Upper lobe of right lung (tissue), 1 donor: ENCODE measurements around the gene CHDH. TPM values are rescaled to one million over a fixed set of nuclear protein-coding genes. Genes with fewer than 3 reads are reported as not detected.

Source experiments
- ATAC-seq: fragments of 200-7000 bp; cut with Tn5 transposase; one replicate; pipeline ENCODE4 v1.9.1; 2020; ENCODE audit warnings: mild to moderate bottlenecking, moderate library complexity
- DNase-seq: peaks from one replicate; pipeline ENCODE4 v3.0.0-alpha.2; 2020
- H3K27ac ChIP-seq: fragments of 200-600 bp; one replicate; pipeline ENCODE4 v1.8.0; 2022
- H3K27me3 ChIP-seq: fragments of 200-600 bp; one replicate; pipeline ENCODE4 v1.8.0; 2022; ENCODE audit warnings: mild to moderate bottlenecking
- H3K36me3 ChIP-seq: fragments of 200-600 bp; one replicate; pipeline ENCODE4 v1.8.0; 2022
- H3K4me1 ChIP-seq: fragments of 200-600 bp; one replicate; pipeline ENCODE4 v1.8.0; 2022
- H3K4me3 ChIP-seq: fragments of 200-600 bp; one replicate; pipeline ENCODE4 v1.8.0; 2022; ENCODE audit warnings: mild to moderate bottlenecking
- H3K9me3 ChIP-seq: fragments of 200-600 bp; one replicate; pipeline ENCODE4 v1.8.0; 2022
- CTCF ChIP-seq: fragments of 200-600 bp; IDR thresholded peaks from one replicate; pipeline ENCODE4 v1.8.0; 2022; ENCODE audit warnings: antibody characterized with exemption
- intact Hi-C: fragments of 100-400 bp; cut with DNase I; formaldehyde crosslinking; loops from one replicate; pipeline ENCODE4 v1.11.0; 2022
- total RNA-seq: library from RNA; stranded (reverse); fragmentation: NEBNext Ultra II Directional; extraction: Animal tissue kit (Norgen Biotek cat#: 25700); gene quantifications from one replicate; pipeline ENCODE4 v1.2.1, GENCODE V29; 2021
- donor health status: DM: no; HTN: yes; CAD: no; lungs with severe emphysema.

CHDH gene
- total RNA-seq, 1 donor from 2014 or later = 10.9 TPM

GRCh38 chr3:53888232-53888631, 42.0 kb upstream of the CHDH start:
- no peak for DNase-seq
- no peak overlapping the region for H3K27ac ChIP-seq
- H3K4me1 ChIP-seq = peaks cover 26% of the 10 kb centered on the region
- H3K36me3 ChIP-seq = peaks cover 29% of the 10 kb centered on the region
- H3K9me3 ChIP-seq = no peaks in the 10 kb centered on the region
- intact Hi-C loops = no loop called here
- no peak for TF ChIP-seq CTCF
- H3K4me3 ChIP-seq = no peak overlapping the region
- no peaks in the 10 kb centered on the region for H3K27me3 ChIP-seq
- no peak for ATAC-seq

GRCh38 chr3:53887446-53887845, 41.2 kb upstream of the CHDH start:
- peaks cover 23% of the 10 kb centered on the region for H3K4me1 ChIP-seq
- intact Hi-C loops = no loop called here
- TF ChIP-seq CTCF = no peak
- no peak overlapping the region for H3K4me3 ChIP-seq
- DNase-seq = no peak
- peaks cover 29% of the 10 kb centered on the region for H3K36me3 ChIP-seq
- H3K27me3 ChIP-seq = no peaks in the 10 kb centered on the region
- no peak for ATAC-seq
- no peak overlapping the region for H3K27ac ChIP-seq
- no peaks in the 10 kb centered on the region for H3K9me3 ChIP-seq

- H3K9me3 ChIP-seq = no peaks in the 10 kb centered on the region
- DNase-seq (no peak), ATAC-seq (no peak)
- intact Hi-C loops = no loop called here
- H3K4me1 ChIP-seq = peaks cover 22% of the 10 kb centered on the region
- no peak for TF ChIP-seq CTCF
- no peaks in the 10 kb centered on the region for H3K27me3 ChIP-seq
- H3K27ac ChIP-seq = no peak overlapping the region
- H3K4me3 ChIP-seq = no peak overlapping the region
- peaks cover 29% of the 10 kb centered on the region for H3K36me3 ChIP-seq
Measured at GRCh38 chr3:53885239-53885638, 39.0 kb upstream of the CHDH start.

- DNase-seq = no peak
- no peaks in the 10 kb centered on the region for H3K9me3 ChIP-seq
- intact Hi-C loops = no loop called here
- no peaks in the 10 kb centered on the region for H3K27me3 ChIP-seq
- H3K36me3 ChIP-seq = peaks cover 32% of the 10 kb centered on the region
- H3K4me1 ChIP-seq = peaks cover 17% of the 10 kb centered on the region
- H3K4me3 ChIP-seq = no peak overlapping the region
- TF ChIP-seq CTCF = no peak
- no peak for ATAC-seq
- no peak overlapping the region for H3K27ac ChIP-seq
Measured at GRCh38 chr3:53884623-53885022, 38.4 kb upstream of the CHDH start.

- ATAC-seq = no peak
- no peak for DNase-seq
- Histone ChIP-seq H3K27ac (no peak overlapping the region), H3K4me3 (no peak overlapping the region), H3K9me3 (no peaks in the 10 kb centered on the region), H3K27me3 (no peaks in the 10 kb centered on the region), H3K36me3 (peaks cover 49% of the 10 kb centered on the region), H3K4me1 (peaks cover 12% of the 10 kb centered on the region)
- TF ChIP-seq CTCF = no peak
- intact Hi-C loops = no loop called here
Measured at GRCh38 chr3:53883008-53883407, 36.8 kb upstream of the CHDH start.
